ENCODE data around the gene SEC14L1. TPM values are rescaled to one million over a fixed set of nuclear protein-coding genes. Genes with fewer than 3 reads are reported as not detected.

Gene SEC14L1
- total and polyA plus RNA-seq, 8 donors = 3.2 to 106 (median 43.9) TPM

DNA sequence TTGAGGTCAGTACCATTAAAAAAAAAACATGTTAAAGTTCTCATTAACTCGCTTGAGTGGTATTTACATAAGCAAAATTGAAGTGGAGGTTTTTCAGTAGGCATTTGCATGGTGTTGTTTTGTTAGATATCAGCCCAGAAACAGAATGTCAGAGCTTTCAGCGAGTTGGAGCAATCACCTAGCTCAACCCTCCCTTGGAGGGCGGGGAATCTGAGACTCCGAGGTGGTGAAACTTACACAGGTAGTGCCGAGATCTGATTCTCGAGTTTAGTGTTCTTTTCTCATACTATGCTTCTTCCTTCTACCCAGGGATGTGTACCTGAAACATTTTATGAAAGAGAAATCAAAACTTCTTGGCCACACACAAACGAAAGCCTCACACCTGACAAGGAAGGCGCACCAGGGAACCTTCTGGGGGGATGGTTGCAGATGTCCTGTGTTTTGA, 6.6 kb downstream of the SEC14L1 start:
- Histone ChIP-seq H3K27ac (peak overlapping the region; percentile 82 to 99 (median 95)), H3K9me3 (no peaks in the 10 kb centered on the region), H3K27me3 (no peaks in the 10 kb centered on the region), H3K4me3 (peak overlapping the region in 2 of 4 donors; percentile 15 to 31), H3K36me3 (peaks cover 12 to 59% (median 51%) of the 10 kb centered on the region in 4 donors), H3K4me1 (peaks cover 52 to 99% (median 80%) of the 10 kb centered on the region in 4 donors)
- no peak for TF ChIP-seq POLR2A (IDR thresholded peaks at IDR 0.05)
- TF ChIP-seq, protein P1, sequence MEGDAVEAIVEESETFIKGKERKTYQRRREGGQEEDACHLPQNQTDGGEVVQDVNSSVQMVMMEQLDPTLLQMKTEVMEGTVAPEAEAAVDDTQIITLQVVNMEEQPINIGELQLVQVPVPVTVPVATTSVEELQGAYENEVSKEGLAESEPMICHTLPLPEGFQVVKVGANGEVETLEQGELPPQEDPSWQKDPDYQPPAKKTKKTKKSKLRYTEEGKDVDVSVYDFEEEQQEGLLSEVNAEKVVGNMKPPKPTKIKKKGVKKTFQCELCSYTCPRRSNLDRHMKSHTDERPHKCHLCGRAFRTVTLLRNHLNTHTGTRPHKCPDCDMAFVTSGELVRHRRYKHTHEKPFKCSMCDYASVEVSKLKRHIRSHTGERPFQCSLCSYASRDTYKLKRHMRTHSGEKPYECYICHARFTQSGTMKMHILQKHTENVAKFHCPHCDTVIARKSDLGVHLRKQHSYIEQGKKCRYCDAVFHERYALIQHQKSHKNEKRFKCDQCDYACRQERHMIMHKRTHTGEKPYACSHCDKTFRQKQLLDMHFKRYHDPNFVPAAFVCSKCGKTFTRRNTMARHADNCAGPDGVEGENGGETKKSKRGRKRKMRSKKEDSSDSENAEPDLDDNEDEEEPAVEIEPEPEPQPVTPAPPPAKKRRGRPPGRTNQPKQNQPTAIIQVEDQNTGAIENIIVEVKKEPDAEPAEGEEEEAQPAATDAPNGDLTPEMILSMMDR (IDR thresholded peaks at IDR 0.05) = no peak
- TF ChIP-seq EP300 (IDR thresholded peaks at IDR 0.05) = no peak
- no peak for TF ChIP-seq POLR2AphosphoS5 (IDR thresholded peaks at IDR 0.05)
- WGBS, 5 donors = 27 to 57% (median 36%) methylated on average over 8 of the region's 8 CpGs
- intact Hi-C loops (cut with DNase I; ENCODE audit: low total_unique reads) = loop anchor here (10.0 kb wide), 1 partner anchor 67 kb away; no protein-coding TSS in a partner anchor
- peak in 1 of 2 donors; percentile 54 for DNase-seq

DNA sequence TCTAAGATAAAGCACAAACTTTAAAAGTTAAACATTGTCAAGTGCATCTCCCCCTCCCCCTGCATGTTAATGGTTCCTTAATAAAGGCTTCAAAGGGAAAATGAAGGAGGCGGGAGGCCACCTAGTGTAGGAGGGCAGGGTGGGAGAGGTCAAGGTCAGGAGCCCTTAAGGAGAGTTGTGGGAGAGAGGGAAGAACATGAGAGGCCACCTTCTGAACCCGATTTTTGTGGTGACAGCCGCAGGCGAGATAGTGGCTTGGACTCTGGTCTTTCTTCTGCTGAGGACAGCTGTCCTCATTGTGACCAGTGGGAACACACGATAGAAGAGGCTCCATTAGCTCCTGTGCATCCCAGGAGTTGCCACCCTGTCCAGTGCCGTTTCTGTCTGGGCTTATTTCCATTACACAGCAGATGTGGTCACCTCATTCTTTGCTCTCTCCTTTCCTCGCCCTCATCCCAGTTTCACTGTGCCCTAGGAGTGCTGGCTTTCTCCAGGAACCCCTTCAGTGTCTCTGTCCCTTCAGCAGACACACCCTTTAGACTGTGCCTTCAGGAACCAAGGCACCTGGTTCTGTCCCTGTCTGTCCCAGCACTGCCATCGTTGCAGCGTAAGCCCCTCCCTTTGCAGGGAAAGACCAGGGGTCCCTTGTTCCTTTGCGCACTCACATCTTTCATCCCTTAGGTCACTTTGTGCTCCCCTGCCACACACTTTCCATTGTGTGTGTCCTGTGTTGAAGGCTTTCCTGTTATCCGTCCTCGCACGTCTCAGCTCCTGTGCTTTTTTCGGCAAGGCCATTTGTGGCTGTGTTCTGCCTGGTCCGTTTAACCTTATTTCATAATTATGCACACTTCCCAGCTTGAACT, 7.5 kb downstream of the SEC14L1 start:
- Histone ChIP-seq H3K4me3 (no peak overlapping the region), H3K9me3 (no peaks in the 10 kb centered on the region), H3K27me3 (no peaks in the 10 kb centered on the region), H3K36me3 (peaks cover 12 to 56% (median 47%) of the 10 kb centered on the region in 4 donors), H3K4me1 (peaks cover 61 to 99% (median 80%) of the 10 kb centered on the region in 4 donors), H3K27ac (peak overlapping the region; percentile 7 to 99 (median 95))
- intact Hi-C loops (cut with DNase I; ENCODE audit: low total_unique reads) = loop anchor here (10.0 kb wide), 1 partner anchor 66 kb away; no protein-coding TSS in a partner anchor
- TF ChIP-seq POLR2A (IDR thresholded peaks at IDR 0.05) = no peak
- TF ChIP-seq, protein P1 (IDR thresholded peaks at IDR 0.05) = no peak
- peak in 1 of 3 donors; percentile 9 for TF ChIP-seq POLR2AphosphoS5 (IDR thresholded peaks at IDR 0.05)
- 60 to 73% (median 65%) methylated on average over 15 of the region's 15 CpGs for WGBS, 5 donors
- no peak for DNase-seq

DNA sequence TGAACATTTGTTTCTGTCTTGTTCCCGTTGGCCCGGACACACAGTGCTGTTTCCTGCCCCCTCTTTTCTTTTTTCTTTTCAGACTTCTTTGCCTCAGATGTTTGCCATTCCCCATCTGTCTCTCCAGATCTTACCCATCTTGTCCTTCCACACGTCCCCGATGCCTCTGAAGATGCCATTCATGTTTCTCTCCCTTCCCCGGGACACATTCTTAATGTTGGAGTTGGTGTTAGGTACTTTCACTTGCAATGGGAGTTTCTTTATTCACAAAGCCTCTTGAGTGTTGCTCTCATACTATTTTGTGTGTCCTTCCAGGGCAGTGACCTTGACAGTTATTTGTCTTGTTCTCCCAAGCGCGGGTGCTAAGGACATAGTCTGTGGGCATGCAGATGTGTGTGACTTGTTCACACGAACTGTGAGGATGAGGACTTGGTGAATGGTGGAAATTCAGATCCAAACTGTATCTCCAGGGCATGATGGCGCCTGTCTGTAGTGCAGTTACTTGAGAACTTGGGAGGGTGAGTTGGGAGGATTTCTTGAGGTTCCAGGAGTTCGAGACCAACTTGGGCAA, 8.3 kb downstream of the SEC14L1 start:
- Histone ChIP-seq H3K27me3 (no peaks in the 10 kb centered on the region), H3K4me1 (peaks cover 68 to 99% (median 82%) of the 10 kb centered on the region in 4 donors), H3K36me3 (peaks cover 12 to 49% (median 39%) of the 10 kb centered on the region in 4 donors), H3K4me3 (peak overlapping the region in 1 of 4 donors; percentile 4), H3K9me3 (no peaks in the 10 kb centered on the region), H3K27ac (peak overlapping the region; percentile 33 to 99 (median 95))
- intact Hi-C loops (cut with DNase I; ENCODE audit: low total_unique reads) = loop anchor here (10.0 kb wide), 1 partner anchor 66 kb away; no protein-coding TSS in a partner anchor
- no peak for DNase-seq
- TF ChIP-seq EP300 (IDR thresholded peaks at IDR 0.05) (no peak), POLR2AphosphoS5 (IDR thresholded peaks at IDR 0.05) (no peak), POLR2A (IDR thresholded peaks at IDR 0.05) (no peak)
- TF ChIP-seq, protein P1 (IDR thresholded peaks at IDR 0.05) = no peak
- WGBS, 5 donors = 73 to 79% (median 74%) methylated on average over 10 of the region's 10 CpGs

DNA sequence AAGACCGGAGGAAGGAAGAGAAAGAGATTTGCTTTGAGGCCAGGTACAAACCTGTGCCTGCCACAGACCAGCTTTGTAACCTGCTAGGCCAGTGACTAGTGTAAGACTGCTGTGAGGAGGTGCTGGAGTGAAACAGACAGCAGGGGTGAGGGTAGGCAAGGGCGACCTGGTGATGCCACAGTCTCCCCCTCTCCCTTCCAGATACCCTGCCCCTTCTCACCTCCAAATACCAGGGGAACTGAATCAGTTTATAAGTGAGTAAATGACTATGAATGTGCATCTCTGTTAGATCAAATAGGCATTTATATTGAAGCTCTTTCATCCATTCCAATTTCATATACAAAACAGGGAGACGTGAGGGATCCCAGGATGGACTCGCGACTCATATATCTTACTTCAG, 9.4 kb downstream of the SEC14L1 start:
- DNase-seq = no peak
- 69 to 87% (median 71%) methylated on average over 5 of the region's 5 CpGs for WGBS, 5 donors
- H3K27me3 ChIP-seq = no peaks in the 10 kb centered on the region
- no peaks in the 10 kb centered on the region for H3K9me3 ChIP-seq
- H3K4me3 ChIP-seq = no peak overlapping the region
- H3K27ac ChIP-seq = peak overlapping the region in 4 of 5 donors; percentile 2 to 99 (median 60)
- TF ChIP-seq, protein P1 (IDR thresholded peaks at IDR 0.05) = no peak
- no peak for TF ChIP-seq EP300 (IDR thresholded peaks at IDR 0.05)
- no peak for TF ChIP-seq POLR2AphosphoS5 (IDR thresholded peaks at IDR 0.05)
- TF ChIP-seq POLR2A (IDR thresholded peaks at IDR 0.05) = no peak
- H3K4me1 ChIP-seq = peaks cover 67 to 99% (median 82%) of the 10 kb centered on the region in 4 donors
- peaks cover 12 to 45% (median 34%) of the 10 kb centered on the region in 4 donors for H3K36me3 ChIP-seq
- intact Hi-C loops (cut with DNase I; ENCODE audit: low total_unique reads) = loop anchor here (10.0 kb wide), 1 partner anchor 45 kb away; no protein-coding TSS in a partner anchor
